Stomach (tissue), 4 donors: ENCODE results near the gene ATXN10.

Experiments used
- EP300 ChIP-seq: sonication (generic); formaldehyde crosslinking; IDR thresholded peaks from one replicate; pipeline ENCODE4 v1.6.1; 2017; ENCODE audit warnings: antibody characterized with exemption
- TF ChIP-seq, protein P1 (sequence below), 7 experiments: fragments of 450-650 bp in 4 of 7; fragments of 200-600 bp in 3 of 7; sonication (generic) in 3 of 7; IDR thresholded peaks; one replicate each; pipeline ENCODE4 v1.5.1; 2016 to 2019; ENCODE audit warnings: antibody characterized with exemption in 7 of 7, control low read depth in 2 of 7, mild to moderate bottlenecking in 1 of 7

DNA sequence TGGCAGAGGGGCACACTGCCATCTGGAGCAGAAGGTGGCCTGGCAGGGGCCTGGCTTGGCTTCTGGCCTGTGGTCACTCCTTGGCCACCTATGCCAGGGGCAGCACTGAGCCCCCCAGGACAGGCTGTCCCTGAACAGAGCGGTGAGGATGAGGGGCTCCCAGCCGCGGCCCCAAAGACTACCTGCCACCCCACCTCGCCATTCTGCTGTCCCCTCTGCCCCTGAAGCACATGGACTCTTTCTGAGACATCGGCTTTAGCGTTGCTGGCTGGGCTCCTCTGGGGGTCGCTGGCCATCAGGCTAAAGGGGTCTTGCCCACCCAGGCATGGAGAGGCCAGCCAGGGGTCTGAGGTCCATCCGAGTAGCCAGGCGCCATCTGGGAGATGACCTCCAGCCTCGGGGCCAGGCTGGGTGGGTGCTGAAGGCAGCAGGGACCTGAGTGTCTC, 217.5 kb downstream of the ATXN10 start:
- TF ChIP-seq EP300, result no peak
- TF ChIP-seq, protein P1, sequence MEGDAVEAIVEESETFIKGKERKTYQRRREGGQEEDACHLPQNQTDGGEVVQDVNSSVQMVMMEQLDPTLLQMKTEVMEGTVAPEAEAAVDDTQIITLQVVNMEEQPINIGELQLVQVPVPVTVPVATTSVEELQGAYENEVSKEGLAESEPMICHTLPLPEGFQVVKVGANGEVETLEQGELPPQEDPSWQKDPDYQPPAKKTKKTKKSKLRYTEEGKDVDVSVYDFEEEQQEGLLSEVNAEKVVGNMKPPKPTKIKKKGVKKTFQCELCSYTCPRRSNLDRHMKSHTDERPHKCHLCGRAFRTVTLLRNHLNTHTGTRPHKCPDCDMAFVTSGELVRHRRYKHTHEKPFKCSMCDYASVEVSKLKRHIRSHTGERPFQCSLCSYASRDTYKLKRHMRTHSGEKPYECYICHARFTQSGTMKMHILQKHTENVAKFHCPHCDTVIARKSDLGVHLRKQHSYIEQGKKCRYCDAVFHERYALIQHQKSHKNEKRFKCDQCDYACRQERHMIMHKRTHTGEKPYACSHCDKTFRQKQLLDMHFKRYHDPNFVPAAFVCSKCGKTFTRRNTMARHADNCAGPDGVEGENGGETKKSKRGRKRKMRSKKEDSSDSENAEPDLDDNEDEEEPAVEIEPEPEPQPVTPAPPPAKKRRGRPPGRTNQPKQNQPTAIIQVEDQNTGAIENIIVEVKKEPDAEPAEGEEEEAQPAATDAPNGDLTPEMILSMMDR (IDR thresholded peaks at IDR 0.05), result no peak
